ENCODE data around the gene CADM1.

The CADM1 gene

DNA sequence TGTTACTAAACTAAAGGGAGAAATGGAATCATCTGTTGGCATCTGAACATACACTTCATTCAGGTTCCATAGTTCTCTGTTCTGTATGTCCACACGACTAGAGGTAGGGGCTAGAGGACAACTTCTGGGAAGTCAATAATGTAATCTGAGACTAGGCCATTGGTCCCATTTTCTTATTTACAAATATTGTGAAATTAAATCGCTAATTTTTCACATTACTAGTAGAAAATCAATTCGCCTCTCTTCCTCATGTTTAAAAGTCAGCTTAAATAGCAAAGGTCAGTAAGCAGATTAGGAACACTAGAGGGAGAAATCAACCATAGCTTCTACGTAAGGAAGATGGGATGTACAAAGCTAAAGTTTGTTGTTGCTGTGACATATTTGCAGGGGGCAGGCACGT, 59.7 kb downstream of the CADM1 start:
- DNase-seq = no peak

DNA sequence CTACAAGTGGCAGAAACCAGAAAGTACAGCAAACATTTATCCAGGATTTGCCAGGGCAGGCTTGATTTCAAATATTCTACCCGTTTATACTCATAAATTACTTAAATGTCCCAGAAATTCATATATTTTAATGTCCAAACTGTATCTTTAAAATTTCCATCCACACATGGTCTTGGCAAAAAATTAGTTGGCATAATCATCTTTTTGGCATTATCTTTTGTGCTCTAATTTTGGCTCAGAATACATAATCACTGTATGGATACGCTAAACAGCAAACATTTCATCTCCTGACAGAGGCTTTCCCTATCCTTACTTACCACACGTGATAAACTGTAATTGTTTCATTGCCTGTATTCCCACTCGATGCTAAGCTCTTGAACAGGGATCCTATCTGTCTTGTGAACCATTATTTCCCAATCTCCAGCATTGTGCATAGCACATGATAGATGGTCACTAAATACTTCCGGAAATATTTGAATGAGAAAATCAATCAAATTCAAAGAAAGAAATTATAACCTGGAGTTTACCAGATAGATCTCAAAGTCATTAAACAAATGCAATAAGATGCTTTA, 64.2 kb downstream of the CADM1 start:
- no peak for DNase-seq

DNA sequence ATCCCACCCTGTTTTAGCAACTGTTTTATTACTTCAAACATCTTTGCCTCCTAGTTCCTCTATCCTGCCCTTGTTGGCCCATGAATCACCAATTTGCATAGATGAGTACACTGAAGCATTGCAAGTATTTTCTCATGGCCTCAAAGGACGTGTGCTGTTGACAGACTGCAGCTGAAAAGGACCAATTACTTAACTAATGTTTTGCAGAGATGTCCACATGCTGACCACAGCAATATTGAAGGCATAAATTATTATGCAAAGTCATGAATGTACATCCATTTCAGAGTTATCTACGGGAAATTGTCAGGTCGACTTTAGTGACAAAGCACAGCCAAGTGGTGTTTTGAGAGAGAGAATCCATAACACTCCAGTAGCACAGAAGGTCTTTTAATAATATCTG, 64.8 kb downstream of the CADM1 start:
- DNase-seq = no peak

DNA sequence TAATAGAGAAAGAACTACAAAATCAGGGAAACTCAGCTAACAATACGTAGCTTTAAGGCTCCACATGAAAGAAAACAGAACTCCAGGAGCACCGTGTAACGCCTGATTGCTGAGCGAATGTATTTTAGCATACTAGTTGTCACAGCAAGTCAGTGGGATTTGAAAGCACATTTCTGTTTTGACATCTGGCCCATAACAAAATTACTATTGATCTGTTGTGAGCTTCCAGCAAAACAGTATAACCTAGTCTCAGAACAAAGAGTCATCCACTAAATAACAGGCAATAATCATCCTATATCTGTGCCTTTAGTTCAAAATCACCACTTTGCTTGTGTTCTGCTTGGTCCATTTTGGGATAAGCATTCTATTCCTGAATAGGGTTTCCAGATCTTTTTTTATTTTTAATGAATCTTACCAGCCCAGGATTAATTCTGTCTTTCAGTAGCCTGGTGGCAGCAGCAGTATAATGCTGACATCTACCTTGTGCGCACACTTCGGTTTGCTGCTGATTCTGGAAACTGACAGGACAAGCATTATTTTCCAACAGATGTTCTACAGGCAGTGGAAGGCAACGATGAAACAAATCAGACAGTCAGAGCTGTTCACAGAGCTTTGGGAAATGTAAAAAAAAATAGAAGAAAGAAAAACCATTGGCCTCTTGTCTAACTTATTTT, 66.2 kb downstream of the CADM1 start:
- DNase-seq = no peak

DNA sequence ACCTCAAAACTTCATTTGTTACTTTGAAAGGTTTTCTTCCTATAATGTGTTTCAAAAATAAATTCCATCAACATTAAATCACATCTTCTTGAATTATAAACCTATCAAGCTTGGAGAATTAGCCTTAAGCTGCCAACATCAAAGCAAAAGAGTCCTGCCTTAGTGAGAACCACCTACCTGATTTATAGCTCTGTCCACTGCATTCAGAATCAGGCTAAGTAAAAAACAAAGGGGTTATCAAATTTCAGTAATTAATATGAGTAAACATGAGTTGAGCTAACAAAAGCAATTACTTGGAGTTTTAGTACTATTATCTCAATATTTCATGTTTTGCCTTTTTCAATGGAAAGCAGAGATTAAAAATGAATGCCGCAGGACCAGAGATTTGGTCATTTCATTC, 73.9 kb downstream of the CADM1 start:
- DNase-seq = no peak

DNA sequence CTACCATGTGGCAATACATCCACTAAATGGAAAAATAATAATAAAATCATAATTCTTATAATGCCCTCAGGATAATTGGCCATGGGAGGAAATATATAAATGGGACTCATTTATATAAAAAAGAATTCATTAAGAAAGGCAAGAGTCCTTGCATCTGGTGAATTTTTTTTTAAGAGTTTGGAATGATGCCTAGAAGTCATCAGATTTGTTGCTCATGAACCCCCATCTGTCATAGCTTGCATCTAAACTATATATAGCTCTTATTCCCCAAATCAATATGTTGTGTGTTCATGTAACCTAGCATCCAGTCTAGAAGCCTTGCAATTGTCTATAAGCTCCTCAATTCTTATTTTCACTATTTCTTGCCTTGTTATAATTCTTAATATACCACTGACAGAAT, 75.9 kb downstream of the CADM1 start:
- no peak for DNase-seq

DNA sequence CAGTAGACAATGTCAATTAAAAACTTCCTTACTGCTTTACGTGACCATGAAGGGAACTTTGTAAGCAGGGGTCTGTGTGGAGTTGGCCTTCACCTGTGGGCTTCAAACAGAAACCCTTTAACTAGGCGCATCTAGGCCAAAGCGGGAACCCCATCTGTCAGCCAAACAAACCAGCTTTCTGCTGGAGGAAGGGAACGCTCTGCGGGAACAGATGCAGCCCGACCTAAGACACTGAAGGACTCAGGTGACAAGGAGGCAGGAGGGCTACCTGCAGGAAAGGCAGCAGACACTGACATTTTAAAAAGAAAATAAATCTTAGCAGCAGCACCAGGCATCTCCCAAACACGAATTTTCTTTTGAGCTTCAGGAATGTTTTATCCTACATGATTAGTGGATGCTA, 78.4 kb downstream of the CADM1 start:
- no peak for DNase-seq

DNA sequence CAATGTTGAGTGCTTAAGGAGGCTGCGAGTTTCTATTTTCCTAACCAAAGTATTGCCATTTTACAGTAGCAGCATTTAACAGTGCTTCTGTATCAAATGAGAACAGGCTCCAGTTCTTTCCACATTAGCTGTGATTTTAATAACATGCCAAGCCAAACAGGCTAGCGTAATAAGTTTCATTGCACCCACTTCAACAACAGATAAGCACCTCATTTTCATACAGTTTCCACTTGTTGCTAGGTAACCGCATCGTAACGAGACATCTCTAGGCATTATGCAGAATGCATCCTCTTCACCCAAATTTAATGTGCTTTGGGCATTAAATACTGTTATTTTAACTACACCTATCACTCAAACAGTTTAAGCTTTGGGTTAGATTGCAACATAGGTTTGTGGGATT, 79.0 kb downstream of the CADM1 start:
- no peak for DNase-seq

DNA sequence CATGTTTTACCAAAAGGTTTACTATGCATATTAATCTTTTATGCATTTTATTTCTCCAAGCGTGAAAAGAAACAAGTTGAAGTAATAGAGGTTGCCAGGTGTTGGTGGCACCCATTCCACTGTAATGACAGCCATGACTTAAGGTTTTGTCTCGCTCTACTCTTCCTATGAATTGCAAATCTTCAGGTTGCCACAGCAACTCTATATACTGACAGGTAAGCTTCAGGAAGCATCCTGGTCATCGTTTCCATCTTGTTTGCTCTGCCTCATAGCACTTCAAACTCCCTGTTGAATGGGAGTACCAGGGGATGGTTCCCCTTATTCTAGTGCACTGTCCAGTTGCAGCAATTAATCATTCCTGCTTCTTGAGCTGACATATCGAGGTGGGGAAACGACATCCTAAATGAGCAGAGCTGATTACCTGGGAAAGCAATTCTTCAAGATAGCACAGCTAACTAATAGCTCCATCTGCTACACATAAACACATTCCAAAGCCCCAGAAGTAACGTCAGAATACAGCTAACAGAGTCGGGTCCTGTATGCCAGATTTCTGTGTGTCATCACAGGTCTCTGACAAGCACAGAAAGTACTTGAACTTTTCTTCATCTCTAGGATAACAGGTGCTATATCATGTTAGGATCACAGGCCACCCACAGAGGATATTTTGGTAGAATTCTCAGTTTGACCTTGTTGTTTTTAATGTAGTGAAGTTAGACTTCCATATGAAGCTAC, 80.3 kb downstream of the CADM1 start:
- no peak for DNase-seq

DNA sequence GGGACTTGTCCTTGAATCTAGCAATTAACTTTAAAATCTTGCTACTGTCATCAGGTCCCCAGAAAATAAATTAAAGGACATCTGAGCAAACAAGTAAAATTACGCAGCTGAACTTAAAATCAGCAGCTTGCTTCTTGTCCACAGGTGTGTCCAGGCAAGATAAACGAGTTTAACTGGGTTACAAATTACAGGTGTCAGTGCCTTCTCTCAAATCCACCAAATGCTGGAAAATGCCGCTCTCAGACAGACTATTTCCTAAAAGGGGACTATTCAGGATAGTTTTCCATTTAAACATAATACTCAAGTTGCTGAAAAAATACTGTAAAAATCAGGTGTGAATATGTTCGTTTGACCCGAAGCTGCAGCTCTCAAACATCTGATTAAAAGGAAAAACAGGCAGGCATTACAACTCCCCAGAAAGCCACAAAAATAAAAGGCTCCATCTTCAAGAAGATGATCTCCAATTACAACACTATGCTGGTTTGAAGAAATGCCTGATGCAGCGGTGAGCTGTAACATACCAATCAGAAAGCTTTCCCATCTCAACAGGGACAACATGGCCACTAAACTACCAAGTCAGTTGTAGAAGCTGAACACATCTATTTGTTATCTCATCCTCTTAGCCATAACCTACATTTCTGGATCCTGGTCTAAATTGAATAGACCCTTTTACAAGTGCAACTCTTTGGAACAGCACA, 82.1 kb downstream of the CADM1 start:
- no peak for DNase-seq

DNA sequence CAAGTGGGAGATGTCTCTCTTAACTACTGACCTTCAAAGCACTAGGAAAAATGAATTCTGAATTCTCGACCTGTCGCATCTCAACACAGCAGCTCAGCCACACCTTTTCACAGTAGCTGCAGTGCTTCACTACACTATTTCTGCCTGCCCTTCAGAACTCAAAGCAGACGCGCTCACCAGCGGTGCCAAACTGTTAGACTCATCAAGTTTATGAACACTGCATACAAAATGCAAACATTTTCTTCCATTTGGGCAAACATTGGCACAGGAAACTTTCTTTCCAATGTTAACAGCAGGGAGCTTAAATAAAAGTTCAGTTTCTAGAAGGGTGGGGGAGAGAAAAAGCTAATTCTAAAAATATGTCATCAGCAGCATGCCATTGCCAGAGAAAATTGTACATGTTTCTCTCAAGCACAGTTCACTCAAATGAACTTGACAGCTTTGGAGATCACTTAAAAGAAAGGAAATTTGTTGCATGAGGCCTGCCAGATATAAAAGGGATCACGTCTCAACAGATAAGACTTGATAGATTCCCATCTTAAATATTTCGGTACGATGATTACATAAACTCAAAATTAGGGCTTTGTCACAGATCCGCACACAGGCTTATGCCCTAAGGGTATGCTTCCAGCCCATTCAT, 82.7 kb downstream of the CADM1 start:
- no peak for DNase-seq

DNA sequence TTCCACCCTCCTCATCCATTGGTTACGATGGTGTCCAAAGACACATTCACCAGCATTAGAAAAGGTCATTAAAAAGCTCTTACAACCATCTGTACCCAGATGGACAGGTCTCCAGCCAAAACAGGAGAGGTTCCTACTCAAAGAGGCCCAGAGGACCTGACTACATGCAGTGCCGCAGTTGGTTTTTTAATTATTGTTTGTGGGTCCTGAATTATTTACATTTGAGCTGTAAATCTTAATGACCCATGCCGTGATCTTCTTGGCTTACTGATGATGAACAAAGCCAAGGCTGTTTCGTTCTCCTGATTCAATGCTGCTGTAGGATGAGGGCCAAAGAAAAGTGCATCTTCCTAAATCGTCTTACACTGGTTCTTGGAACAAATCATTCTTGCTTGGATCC, 83.7 kb downstream of the CADM1 start:
- no peak for DNase-seq

DNA sequence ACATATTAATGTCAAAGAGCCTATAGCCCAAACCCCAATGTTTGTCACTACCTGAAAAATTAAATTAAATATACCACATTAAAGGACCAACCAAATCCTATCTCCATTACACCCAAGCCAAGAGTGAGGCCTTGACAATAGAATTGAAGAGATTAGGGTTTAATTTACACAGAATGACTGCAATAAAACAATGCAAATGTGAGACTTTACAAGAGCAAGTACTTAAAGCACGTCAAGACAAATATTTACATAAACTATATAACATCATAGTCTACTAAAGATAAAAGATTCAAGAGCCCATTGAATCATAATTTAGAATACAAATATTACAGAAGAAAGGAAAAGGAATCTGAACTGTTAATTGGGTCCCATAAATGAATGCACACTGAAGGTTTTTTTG, 85.6 kb downstream of the CADM1 start:
- no peak for DNase-seq

DNA sequence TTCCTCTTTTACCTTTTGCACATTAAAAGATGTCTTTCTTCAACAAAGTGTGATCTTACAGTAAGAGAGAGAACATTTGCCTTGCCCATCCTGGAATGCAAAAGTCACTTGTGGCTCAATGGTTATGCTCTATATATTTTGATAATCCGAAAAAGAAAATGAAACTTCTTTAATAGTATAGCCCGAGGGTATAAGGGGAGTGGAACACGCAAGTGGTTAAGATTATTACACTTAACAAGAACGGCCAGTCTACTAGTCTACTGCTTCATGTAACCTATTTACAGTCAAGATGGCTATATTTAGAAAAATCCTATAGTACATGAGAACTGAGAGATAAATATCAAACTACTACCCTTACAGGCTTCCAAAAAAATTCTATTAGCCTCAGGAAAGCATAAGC, 86.1 kb downstream of the CADM1 start:
- no peak for DNase-seq

DNA sequence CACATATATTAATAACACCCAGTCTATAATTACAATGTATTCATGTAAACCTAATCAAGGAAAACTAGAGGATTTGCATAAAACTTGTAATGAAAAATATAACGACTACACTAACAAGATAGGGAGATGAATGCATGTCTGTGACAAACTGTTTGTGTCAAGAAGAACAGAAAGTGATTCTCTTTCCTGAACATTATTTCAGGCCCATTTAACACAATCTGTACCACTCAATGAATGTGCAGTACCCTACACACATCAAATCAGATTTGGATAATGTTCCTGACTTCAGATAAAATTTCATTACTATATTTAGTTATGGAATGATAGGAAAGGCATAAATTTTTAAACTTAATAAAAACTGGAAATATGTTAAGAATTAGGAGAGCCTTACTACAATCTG, 93.1 kb downstream of the CADM1 start:
- DNase-seq = no peak

DNA sequence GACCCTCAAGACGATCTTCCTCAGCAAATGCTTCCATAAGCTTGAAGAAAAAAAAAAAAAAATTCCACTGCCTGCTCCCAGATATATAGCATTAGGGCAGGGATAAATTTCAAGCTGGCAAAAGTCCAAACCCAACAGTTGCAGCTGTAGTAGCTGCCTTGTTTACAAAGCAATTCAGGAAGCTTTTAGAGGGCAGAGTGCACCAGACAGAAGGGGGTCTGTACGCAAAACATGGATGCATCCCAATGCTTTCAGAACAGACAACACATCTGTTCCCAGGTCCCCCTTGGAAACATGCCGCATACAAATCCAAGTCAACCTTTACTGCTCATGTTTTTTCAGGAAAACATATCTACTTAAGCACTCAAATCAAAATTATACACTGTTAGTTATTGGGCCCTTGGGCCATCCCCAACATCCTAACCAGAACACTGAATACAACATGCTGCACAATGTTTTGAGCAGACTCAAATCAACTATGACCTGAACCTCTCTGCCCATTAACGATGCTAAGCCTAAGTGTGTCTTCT, 94.5 kb downstream of the CADM1 start:
- no peak for DNase-seq

DNA sequence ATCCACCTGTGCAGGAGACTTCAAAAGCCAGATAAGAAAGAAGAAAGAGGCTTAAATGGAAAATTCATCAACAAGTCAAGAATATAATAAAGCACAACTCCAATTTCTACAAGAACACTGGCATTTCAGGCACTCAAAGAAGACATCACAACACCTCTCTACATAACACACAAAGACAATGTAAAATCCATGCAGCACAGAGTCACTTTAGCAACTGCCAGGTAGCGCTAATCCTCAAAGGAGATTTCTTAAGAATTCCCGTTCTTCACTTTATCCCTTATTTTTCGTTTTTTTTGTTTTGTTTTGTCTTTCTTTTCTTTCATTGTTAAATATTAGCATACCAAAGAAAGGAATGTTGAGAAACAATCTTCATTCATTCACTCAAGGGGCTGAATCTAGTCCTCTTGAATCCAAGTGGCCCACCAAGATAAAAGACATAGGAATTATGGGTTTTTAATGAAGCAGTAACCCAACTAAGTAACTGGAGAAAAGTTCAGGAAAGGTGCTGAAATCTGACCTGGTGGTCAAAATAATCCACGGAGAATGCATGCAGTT, 95.0 kb downstream of the CADM1 start:
- no peak for DNase-seq

DNA sequence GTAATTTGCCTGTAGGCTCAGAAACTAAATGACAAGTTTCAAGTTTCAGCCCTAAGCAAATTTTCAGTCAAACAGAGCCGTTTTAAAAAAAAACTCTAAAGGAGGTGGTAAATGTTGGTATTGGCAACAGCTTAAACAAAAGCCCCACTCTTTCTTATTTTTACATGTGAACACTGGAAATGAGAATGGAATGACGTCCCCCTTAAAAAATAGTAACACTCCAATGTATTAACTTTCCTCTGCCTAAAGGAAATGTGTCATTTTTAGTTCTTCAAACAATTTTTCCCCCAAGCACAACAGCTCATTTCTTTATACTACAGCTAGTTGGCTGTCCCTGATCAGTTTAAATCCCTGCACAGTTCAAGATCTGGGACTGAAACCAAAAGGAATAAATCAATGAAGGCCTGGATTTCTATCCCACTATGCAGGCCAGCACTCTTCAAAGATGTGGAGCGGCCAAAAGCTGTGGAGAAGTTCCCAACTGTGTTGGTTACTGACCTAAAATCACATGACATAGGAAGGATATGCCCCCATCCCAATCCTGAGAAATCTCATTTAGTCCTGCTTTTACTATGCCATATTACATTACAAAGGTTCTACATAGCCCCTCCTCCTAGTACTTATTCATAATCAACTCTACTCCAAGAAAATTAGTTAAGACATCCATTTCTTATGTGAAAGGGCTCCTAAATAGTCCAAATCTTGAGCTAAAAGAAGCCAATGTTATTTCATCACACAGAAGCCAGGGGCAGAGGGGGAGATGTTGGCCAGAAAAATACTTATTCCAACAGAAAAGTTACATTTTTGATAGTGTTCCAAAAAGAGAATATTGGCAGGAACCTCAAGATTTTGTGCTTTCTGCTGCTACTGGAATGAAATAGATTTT, 95.9 kb downstream of the CADM1 start:
- DNase-seq = no peak

DNA sequence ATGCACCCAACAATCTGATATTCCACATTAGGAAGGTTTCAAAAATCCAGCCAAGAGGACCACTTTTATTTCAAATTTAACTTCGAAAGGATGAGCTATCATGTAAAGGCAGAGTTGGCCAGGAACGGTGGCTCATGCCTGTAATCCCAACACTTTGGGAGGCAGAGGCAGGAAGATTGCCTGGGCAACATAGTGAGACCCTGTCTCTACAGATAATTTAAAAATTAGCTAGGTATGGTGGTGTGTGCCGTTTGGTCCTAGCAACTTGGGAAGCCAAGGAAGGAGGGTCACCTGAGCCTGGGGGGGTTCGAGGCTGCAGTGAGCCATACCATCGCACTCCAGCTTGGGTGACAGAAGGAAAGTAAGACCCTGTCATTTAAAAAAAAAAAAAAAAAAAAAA, 96.7 kb downstream of the CADM1 start:
- no peak for DNase-seq

DNA sequence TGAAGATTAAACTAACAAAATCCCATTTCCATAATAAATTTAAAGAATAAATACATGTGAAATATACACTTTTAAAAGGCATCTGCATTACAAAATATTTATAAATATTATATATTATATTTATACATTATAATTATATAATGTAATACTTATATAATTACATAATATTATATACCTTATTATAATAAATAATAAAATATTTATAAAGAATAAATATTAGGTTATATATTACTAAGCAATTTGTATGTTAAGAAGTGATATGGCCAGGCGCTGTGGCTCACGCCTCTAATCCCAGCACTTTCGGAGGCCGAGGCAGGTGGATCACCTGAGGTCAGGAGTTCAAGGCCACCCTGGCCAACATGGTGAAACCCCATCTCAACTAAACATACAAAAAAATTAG, 97.8 kb downstream of the CADM1 start:
- DNase-seq = no peak

DNA sequence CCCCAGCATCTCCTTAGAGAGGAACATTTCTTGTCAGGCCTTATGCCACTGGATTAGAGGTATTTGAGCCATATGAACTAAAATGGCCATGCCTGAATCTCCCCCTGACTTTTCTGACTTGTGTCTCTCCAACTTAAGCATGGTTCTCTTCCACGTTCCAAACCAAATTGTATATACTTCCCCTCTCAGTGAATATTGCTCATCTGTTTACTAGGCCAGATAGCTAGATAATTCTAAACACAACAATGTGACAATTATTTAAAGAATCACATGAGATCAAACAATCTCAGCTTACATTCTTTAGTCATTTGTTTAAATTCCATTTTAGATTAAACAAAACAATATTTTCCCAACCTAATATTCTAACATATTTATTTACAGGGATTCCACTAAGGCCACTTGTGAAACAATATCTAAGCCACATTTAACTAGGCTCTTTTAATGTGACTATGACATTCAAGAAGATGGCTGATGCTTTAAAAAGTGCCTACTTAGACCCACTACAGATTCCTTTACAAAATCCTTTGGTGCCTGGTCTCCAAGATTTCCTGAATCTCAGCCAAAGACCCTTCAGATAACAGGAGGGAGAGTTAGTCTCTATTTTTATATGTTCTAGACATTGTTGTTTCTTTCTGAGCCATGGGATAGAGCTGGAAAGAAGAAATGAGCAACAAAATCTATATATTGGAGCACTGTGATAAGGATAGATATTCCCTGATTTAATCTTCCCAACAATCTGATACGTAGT, 105.7 kb downstream of the CADM1 start:
- no peak for DNase-seq
